ENCODE data around the gene MRPL38. TPM values are rescaled to one million over a fixed set of nuclear protein-coding genes. Genes with fewer than 3 reads are reported as not detected.

MRPL38 gene
- total RNA-seq, 1 donor from 2014 or later: 113 TPM

- no peak for TF ChIP-seq CTCF (conservative IDR thresholded peaks at IDR 0.05)
- Mint-ChIP-seq H3K9me3 (no peaks in the 10 kb centered on the region), H3K4me3 (peak overlapping the region; percentile 62), H3K4me1 (ENCODE audit: unreplicated experiment) (peaks cover 21% of the 10 kb centered on the region), H3K27ac (no peak overlapping the region), H3K27me3 (no peaks in the 10 kb centered on the region), H3K36me3 (peaks cover 4% of the 10 kb centered on the region)
- DNase-seq (ENCODE audit: extremely low spot score, unreplicated experiment): peak; percentile 68
Observed at GRCh38 chr17:75898791-75899190, 5.9 kb downstream of the MRPL38 start.

DNA sequence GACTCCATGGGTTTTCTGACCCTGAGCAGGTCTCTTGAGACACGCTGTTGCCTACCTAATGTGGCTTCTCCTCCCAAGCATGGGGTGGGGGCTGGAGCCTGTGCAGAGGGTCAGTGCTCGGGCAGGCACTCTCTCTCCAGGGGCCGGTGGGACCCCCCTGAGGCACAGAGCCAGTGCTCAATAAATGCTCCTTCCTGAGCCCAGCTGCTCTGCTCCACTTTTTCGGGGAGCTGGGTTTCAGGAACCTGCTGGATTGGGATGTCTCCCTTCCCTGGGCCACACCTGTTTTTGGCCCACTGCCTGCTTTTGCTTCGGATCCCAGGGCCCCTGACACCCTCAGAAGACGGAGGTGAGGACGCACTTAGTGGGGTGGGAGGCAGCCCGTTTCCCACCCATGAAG, 6.6 kb downstream of the MRPL38 start:
- DNase-seq (ENCODE audit: extremely low spot score, unreplicated experiment): peak; percentile 62
- Mint-ChIP-seq H3K27me3 (no peaks in the 10 kb centered on the region), H3K4me3 (peak overlapping the region; percentile 83), H3K9me3 (no peaks in the 10 kb centered on the region), H3K27ac (peak overlapping the region; percentile 48), H3K4me1 (ENCODE audit: unreplicated experiment) (peaks cover 22% of the 10 kb centered on the region), H3K36me3 (peaks cover 4% of the 10 kb centered on the region)
- TF ChIP-seq CTCF (conservative IDR thresholded peaks at IDR 0.05): no peak

DNA sequence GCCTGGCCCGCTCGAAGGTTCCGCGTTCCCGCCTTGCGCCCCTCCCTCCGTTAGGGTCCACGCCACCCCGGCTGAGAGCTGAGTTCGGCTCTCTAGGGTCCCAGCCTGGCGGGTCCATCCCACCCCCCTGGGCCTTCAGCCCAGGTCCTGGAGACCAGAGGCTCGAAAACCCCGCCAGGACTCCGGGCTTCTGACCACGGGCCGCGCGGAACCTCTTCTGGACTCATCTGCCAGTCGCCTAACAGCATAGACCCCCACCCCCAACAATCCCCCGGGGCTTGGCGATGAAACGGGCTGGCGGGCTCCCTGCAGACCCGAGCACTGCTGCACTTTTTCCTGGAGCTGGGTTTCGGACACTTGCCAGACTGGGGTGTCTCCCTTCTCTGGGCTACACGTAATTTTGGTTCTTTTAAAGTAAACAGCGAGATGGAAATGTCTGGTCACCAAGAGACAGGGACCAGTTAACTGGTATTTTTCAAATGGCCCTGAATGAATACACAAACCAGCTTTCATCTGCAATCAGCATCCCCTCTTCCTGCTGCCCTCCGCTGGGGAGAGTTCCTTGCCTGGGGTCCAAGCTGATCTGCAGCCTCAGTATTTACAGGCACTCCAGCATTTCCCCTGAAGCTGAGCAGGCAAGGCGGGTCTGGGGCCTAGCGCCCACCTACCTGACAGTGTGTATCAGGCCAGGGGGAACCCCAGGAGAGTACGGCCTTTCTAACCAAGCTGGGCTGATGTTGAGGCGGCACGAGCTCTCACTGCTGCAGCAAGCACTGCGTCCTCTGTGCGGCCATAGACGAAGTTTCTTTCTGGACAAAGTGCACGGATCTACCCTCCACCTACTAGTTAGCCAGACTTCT, 7.3 kb downstream of the MRPL38 start:
- H3K36me3 Mint-ChIP-seq: peaks cover 4% of the 10 kb centered on the region
- no peaks in the 10 kb centered on the region for H3K27me3 Mint-ChIP-seq
- peak overlapping the region; percentile 48 for H3K27ac Mint-ChIP-seq
- no peaks in the 10 kb centered on the region for H3K9me3 Mint-ChIP-seq
- DNase-seq (ENCODE audit: extremely low spot score, unreplicated experiment): peak; percentile 66
- no peak for TF ChIP-seq CTCF (conservative IDR thresholded peaks at IDR 0.05)
- peaks cover 22% of the 10 kb centered on the region for H3K4me1 Mint-ChIP-seq (ENCODE audit: unreplicated experiment)
- H3K4me3 Mint-ChIP-seq: peak overlapping the region; percentile 83

GRCh38 chr17:75896415-75897159, 8.1 kb downstream of the MRPL38 start, which contains the start of gene TRIM65:
Gene TRIM65, minus strand, starts transcription at chr17:75896951. Its CDS starts 14 bp downstream, at chr17:75896937.
- no peak for TF ChIP-seq CTCF (conservative IDR thresholded peaks at IDR 0.05)
- peak within 1 kb of the TSS; percentile 86 for H3K27ac Mint-ChIP-seq
- peaks cover 22% of the 10 kb centered on the region for H3K4me1 Mint-ChIP-seq (ENCODE audit: unreplicated experiment)
- H3K36me3 Mint-ChIP-seq: peaks cover 4% of the 10 kb centered on the region
- H3K4me3 Mint-ChIP-seq: peak within 1 kb of the TSS; percentile 84
- H3K9me3 Mint-ChIP-seq: no peaks in the 10 kb centered on the region
- peak; percentile 84 for DNase-seq (ENCODE audit: extremely low spot score, unreplicated experiment)
- H3K27me3 Mint-ChIP-seq: no peaks in the 10 kb centered on the region

GRCh38 chr17:75895370-75896155, 9.1 kb downstream of the MRPL38 start:
- peak; percentile 65 for DNase-seq (ENCODE audit: extremely low spot score, unreplicated experiment)
- Mint-ChIP-seq H3K27ac (peak overlapping the region; percentile 86), H3K4me3 (peak overlapping the region; percentile 84), H3K27me3 (no peaks in the 10 kb centered on the region), H3K36me3 (peaks cover 4% of the 10 kb centered on the region), H3K9me3 (no peaks in the 10 kb centered on the region), H3K4me1 (ENCODE audit: unreplicated experiment) (peaks cover 22% of the 10 kb centered on the region)
- peak; percentile 64 for TF ChIP-seq CTCF (conservative IDR thresholded peaks at IDR 0.05)

All from type B pancreatic cell (in vitro differentiated cells).